ENCODE data around the gene MYOD1.
A peak's percentile ranks its signal among the peaks of the same experiment; 100 is the strongest.

The MYOD1 gene

GRCh38 chr11:17702876-17703275, 16.5 kb upstream of the MYOD1 start:
- no peak for DNase-seq (ENCODE audit: low spot score)

- DNase-seq (ENCODE audit: low spot score): no peak
These were observed 15.4 kb upstream of the MYOD1 start for GRCh38 chr11:17703951-17704350.

GRCh38 chr11:17707830-17708229, 11.5 kb upstream of the MYOD1 start:
- no peak for DNase-seq (ENCODE audit: low spot score)

GRCh38 chr11:17711836-17712235, 7.5 kb upstream of the MYOD1 start:
- DNase-seq (ENCODE audit: low spot score): no peak

- DNase-seq (ENCODE audit: low spot score): no peak
These were observed 5.5 kb upstream of the MYOD1 start for GRCh38 chr11:17713851-17714250.

GRCh38 chr11:17714356-17714854, 5.0 kb upstream of the MYOD1 start:
- DNase-seq (ENCODE audit: low spot score): no peak

GRCh38 chr11:17714870-17715269, 4.5 kb upstream of the MYOD1 start:
- no peak for DNase-seq (ENCODE audit: low spot score)

GRCh38 chr11:17716807-17717206, 2.6 kb upstream of the MYOD1 start:
- DNase-seq (ENCODE audit: low spot score): no peak

- DNase-seq (ENCODE audit: low spot score): no peak
These were observed 1.4 kb upstream of the MYOD1 start for GRCh38 chr11:17718015-17718414.

GRCh38 chr11:17718510-17718962, 835 bp upstream of the MYOD1 start:
- DNase-seq (ENCODE audit: low spot score): no peak

- DNase-seq (ENCODE audit: low spot score): no peak
These were observed 796 bp downstream of the MYOD1 start for GRCh38 chr11:17719938-17720795.

- no peak for DNase-seq (ENCODE audit: low spot score)
These were observed 1.4 kb downstream of the MYOD1 start for GRCh38 chr11:17720796-17721171.

- DNase-seq (ENCODE audit: low spot score): no peak
These were observed 2.0 kb downstream of the MYOD1 start for GRCh38 chr11:17721242-17721999.

GRCh38 chr11:17722000-17722643, 2.8 kb downstream of the MYOD1 start:
- DNase-seq (ENCODE audit: low spot score): no peak

- no peak for DNase-seq (ENCODE audit: low spot score)
These were observed 4.9 kb downstream of the MYOD1 start for GRCh38 chr11:17724020-17724908.

GRCh38 chr11:17725174-17725573, 5.8 kb downstream of the MYOD1 start:
- no peak for DNase-seq (ENCODE audit: low spot score)

- no peak for DNase-seq (ENCODE audit: low spot score)
These were observed 10.8 kb downstream of the MYOD1 start for GRCh38 chr11:17730137-17730536.

GRCh38 chr11:17730608-17731462, 11.5 kb downstream of the MYOD1 start:
- peak; percentile 90 for DNase-seq (ENCODE audit: low spot score)

GRCh38 chr11:17733261-17733660, 13.9 kb downstream of the MYOD1 start:
- no peak for DNase-seq (ENCODE audit: low spot score)

GRCh38 chr11:17734418-17734911, 15.1 kb downstream of the MYOD1 start, which contains the start of gene KCNC1:
Gene KCNC1 (plus strand): TSS chr11:17734781. CDS start chr11:17736003, 1,222 bp downstream.
- DNase-seq (ENCODE audit: low spot score): peak; percentile 49
